Measurements from ENCODE around the gene ENG.
"Not testable (repeated sequence)": the region's sequence is repeated elsewhere in the genome, so short reads cannot be mapped to it uniquely, and the experiment has no call there.

The ENG gene

GRCh38 chr9:127854184-127854806 is at the start of gene ENG:
ENG (minus strand) TSS chr9:127854658; CDS start chr9:127854355, 303 bp downstream.
- DNase-seq: peak; percentile 81

GRCh38 chr9:127903557-127904475 is 49.4 kb upstream of the ENG start:
- peak; percentile 83 for DNase-seq

- DNase-seq: peak; percentile 82
These were observed 44.9 kb upstream of the ENG start, which contains the start of gene ST6GALNAC6 for GRCh38 chr9:127899128-127899943. ST6GALNAC6 (minus strand) TSS chr9:127899603; CDS start chr9:127897981, 1,622 bp downstream.

DNA sequence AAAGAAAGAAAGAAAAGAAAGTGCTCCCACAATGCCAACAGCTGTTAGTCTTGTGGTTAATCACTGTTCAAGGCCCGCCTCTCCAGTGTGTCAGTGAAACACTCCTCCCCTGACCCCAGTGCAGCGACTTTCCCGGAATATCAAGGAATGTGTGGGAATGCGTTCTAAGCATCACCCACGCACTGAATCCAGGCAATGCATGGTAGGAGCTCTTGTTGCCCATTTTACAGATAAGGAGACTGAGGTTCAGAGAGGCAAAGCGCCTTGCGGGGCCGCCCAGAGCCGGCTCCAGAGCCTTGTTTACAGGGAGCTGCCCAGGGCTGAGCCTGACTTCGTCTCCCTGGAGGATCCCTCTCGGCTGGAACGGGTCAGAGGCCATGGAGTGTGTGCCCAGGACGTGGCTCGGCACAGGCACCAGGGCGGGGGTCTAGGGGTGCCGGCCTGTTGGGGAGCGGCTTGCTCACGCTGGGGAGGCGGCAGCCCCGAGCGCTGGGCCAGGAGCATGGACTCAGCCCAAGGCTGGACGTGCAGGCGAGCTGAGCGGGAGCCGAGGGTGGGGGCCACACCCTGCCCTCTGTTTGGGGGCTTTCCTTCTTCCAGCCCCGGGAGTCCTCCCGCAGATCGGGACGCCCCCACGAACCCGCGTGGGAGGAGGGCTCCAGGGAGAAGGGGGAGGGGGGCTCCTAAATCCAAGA is 44.1 kb upstream of the ENG start:
- DNase-seq: peak; percentile 77

DNA sequence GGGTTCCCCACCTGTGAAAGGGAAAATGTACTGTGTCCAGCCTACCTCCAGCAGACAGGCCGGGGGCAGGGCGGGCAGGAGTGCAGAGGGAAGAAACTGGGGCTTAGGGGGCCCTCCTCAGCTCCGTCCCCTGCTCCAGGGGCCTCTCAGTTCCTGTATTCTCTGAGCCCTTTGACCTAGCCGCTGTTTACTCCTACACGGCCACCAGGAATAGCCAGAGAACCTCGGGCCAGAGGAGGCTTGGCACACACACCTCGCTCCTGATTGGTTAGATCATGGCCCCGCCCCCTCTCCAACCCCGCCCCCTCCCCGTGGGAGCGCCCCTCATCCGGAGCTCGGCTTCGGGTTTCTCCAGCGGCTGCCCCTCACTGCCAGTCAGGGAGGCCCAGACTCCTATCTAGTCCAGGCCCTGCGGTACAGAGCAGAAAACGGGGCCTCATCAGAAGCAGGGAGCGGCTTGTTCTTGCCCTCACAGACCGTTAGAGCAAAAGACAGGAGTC is 42.8 kb upstream of the ENG start:
- peak; percentile 93 for DNase-seq

- no peak for DNase-seq
These were observed 42.1 kb upstream of the ENG start for GRCh38 chr9:127896395-127897192.

DNA sequence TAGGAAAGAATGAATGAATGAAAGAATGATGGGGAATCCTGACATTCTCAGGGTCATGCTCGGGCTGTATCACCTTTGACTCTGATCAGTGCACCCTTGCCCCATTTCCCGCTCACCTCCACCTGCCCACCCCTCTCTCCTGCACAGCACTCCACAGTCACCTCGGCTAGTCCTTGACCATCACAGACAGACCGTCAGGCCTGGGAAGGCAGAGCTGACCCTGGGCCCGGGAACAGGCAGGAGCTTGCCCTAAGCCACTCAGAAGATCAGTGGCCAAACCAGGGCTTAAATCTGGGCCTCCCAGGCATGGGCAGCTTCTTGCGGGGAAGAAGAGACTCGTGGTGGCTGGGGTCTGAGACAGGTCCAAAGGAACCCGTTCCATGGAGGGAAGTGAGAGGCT is 41.4 kb upstream of the ENG start:
- DNase-seq: no peak

DNA sequence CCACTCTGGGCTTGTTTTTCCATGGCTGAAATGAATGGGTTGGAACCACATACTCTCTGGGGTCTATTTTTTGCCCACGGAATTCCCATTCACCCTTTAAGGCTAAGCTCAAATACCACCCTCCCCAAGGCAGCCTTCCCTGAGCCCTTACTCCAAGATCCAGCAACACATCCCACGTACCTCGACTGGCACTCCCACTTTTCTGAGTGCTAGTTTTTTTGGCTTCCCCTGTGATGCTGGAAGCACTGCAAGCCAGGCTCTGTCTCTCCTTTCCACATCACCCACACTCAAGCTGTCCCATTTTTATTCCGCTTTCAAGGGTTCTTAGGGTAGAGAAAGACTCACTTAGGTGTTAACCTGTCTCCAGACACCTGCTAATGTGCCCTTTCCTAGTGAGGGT is 38.9 kb upstream of the ENG start:
- DNase-seq: no peak

DNA sequence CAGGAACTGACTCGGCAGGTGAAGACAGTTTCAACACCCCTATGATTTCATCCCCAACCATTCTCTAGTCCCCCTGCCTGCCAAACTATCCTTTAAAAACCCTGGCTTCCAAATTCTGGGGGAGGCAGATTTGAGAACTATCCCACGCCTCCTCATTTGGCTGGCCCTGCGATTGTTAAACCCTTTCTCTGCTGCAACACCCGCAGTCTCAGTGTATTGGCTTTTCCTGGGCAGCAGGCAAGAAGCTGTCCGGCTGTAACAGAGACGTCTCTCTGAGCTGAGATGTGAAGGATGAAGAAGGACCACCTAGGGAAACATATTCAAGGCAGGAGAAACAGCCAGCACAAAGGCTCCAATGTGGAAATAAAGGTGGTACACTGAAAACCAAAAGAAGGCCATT is 38.4 kb upstream of the ENG start:
- no peak for DNase-seq

GRCh38 chr9:127890053-127890452 is 35.6 kb upstream of the ENG start:
- DNase-seq: no peak

DNA sequence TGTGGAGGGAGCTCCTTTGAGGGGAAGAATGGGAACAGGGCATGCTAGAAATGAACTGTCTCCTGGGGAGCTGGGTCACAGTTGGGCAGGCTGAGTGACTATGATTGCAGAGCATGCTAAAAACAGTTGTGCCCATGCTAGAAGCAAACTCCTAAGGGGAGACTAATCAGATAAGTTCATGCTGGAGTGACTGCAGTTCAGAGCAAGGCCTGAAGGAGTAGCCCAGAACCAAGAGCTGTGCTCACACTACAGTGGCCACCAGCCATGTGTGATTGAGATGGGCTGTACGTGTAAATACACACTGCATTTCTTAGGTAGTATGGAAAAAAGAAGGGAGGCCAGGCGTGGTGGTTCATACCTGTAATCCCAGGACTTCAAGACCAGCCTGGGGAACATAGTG is 33.3 kb upstream of the ENG start:
- DNase-seq: no peak

DNA sequence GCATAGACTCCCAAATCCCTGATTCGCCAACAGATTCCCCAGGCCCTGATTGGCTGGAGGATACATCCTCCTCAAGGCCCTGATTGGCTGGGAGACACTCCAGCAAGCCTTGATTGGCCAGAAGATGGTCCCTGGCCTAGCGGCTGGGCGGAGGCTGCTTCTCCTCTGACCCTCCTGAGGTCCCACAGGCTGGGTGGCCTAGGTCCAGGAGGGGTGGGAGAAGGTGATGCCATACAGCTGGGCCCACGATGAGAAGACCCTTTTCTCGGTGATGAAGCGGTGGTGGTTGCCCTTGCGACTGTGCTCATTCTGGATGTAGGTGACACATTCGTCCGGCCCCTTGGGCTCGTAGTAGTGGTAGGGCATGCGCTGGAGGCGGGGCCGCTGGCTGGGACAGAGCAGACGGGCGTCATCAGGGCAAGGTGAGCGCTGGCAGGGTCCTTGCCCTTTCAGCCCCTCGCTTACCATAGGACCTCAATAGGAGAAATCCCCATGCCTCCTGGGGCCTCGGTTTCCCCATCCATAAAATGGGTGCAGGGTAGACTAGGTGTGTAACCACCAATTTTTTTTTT is 32.0 kb upstream of the ENG start:
- no peak for DNase-seq

DNA sequence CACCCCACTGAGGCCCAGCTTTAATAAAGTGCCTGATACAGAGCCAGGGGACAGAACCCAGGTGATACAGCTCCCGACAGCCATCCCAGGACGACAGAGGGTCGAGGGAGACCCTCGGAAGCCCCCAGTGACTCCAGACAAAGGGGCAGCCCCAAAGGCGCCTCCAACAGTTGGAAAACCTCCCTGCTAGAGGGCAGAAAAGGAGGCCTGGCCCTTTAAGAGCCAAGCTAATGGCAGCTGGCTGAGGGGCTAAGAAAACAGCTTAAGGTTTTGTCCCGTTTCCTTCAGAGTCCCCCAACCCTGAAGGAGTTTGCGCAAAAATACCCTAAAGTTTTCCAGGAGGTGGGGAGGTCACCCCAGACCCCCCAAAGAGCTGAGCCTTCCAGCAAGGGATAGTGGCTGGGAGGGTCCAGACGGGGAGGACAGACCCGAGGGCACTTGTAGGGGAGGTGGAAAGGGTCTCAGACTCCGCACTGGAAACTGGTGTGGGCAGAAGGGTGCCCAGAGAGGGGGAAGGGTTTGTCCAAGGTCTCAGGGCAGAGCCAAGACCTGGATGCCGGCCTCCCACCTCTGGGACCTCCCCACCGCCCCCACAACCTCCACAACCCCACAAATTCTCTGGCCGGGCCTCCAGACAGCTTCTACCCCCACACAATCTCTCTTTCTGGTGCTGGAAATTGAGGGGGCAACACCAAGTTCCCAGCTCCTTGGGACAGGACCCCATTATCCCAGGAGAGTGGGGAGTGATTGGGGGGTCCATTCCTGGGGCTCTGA is 31.2 kb upstream of the ENG start:
- peak; percentile 16 for DNase-seq

DNA sequence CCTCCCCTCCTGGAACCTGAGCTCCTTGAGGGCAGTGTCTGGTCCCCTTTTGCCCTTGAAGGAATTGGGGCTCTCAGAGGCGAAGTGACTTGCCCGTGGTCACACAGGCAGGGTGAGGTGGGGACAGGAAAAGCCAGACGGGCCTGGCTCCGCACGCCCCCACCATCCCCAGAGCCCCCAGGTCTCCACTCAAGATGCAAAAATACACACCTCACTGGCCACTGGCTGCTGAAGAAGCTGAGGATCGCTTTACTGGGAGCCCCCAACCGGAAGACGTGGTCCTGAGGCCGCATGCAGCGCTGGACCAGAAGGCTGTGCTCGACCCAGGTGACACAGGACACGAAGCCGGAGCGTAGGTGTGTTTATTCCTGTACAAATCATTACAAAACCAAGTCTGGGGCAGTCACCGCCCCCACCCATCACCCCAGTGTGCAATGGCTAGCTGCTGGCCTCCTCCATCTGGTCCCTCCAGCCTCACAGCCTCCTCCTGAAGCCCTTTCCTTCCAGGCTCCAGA is 30.6 kb upstream of the ENG start:
- DNase-seq: peak; percentile 20

DNA sequence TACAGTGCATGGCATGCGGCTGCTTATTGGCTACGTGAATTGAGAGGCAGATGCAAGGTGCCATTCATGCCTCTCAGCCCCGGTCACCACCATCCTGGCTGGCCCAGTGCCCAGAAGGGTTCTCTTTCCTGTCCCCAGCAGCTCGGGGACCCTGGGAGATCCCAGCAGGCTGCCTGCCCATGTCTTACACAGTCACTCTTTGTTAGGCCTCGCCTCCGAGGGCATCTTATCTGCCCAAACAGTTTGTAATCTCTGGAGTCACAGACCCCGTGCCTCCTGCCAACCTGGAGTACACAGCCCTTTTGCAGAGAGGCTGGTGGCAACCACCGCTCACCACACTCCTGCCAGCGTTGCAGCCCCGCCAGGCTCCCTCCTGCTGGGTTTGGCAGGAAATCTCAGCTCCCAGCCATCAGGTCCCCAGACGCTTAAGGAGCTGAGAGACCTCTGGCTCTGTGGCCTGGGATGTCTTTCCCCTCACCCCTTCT is 30.0 kb upstream of the ENG start:
- peak; percentile 59 for DNase-seq

- peak; percentile 23 for DNase-seq
These were observed 29.5 kb upstream of the ENG start for GRCh38 chr9:127883959-127884358.

GRCh38 chr9:127881715-127882114 is 27.3 kb upstream of the ENG start:
- DNase-seq: not testable (repeated sequence)

GRCh38 chr9:127880143-127880542 is 25.7 kb upstream of the ENG start:
- no peak for DNase-seq

GRCh38 chr9:127878652-127879390 is 24.4 kb upstream of the ENG start:
- no peak for DNase-seq

Measured in femur (tissue), 1 donor.